Cardiac fibroblast (primary cell): ENCODE measurements around the gene HSPB2.

Source experiments
- DNase-seq, 2 donors: peaks; one replicate each; pipeline versions ENCODE4 v3.0.0 to v3.0.0-alpha.2; 2010; ENCODE audit warnings: low read depth in 2 of 2
- H3K4me3 ChIP-seq, 2 donors: replicated peaks in 1 of 2; 1 replicate in 1 of 2; 2 replicates in 1 of 2; pipeline ENCODE4 v1.5.1; 2011; ENCODE audit warnings: low read depth in 2 of 2, low read length in 2 of 2, mild to moderate bottlenecking in 2 of 2, moderate library complexity in 1 of 2
- CTCF ChIP-seq: IDR thresholded peaks from one replicate; pipeline ENCODE4 v1.5.1; 2011; ENCODE audit warnings: low read depth, mild to moderate bottlenecking, low read length, inconsistent platforms

Gene HSPB2

DNA sequence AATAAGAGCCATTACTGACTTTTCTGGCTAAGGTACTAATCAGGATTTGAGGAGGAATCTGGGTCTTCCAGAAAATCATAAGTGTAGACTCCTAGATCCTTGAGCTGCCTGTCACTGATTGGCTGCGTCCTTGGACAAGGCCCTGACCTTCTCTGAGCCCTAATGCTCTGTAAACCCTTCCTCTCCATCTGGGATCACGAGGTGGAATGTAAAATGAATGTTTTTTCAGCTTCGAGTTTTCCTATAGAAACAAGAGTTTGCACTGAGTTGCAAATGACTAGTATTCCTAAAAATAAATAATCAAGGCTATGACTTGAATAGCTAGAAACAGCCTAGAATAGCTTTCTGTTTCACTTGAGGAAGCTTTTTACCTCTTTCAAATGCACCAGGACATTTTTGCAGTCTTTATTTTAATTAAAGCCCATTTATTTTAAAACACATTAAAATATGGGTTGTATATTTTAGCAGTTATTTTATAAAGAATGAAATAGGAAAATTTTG is 23.6 kb downstream of the HSPB2 start:
- H3K4me3 ChIP-seq: peak overlapping the region in 1 of 2 donors; percentile 57
- DNase-seq: no peak
- no peak for TF ChIP-seq CTCF

DNA sequence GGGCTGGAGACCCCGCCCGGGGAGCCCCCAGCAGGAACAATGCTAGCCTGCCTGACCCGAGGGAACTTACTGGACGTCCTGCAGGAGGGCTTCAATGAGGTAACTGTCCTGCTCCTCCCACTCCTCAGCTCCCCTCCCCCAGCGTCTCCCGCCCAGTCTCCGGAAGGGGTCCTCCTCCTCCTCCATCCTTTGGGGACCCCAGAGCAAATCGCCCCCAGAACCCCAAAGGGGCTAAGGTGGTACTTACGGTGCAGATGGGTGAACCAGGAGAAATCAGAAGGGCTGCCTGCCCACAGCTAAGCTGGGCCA is 24.9 kb downstream of the HSPB2 start:
- no peak for DNase-seq
- peak overlapping the region; percentile 57 to 62 for H3K4me3 ChIP-seq
- TF ChIP-seq CTCF: no peak

GRCh38 chr11:111937844-111938243 is 25.3 kb downstream of the HSPB2 start:
- peak overlapping the region; percentile 57 to 62 for H3K4me3 ChIP-seq
- DNase-seq: no peak
- TF ChIP-seq CTCF: no peak

GRCh38 chr11:111938687-111939160 is 26.2 kb downstream of the HSPB2 start:
- peak; percentile 40 to 72 for DNase-seq
- TF ChIP-seq CTCF: no peak
- H3K4me3 ChIP-seq: peak overlapping the region in 1 of 2 donors; percentile 6

- TF ChIP-seq CTCF: no peak
- DNase-seq: peak; percentile 69 to 91
- no peak overlapping the region for H3K4me3 ChIP-seq
Measured at GRCh38 chr11:111939836-111940604, 27.5 kb downstream of the HSPB2 start.

GRCh38 chr11:111941963-111942362 is 29.4 kb downstream of the HSPB2 start:
- no peak for DNase-seq
- no peak overlapping the region for H3K4me3 ChIP-seq
- TF ChIP-seq CTCF: no peak
